Skeletal muscle satellite cell (primary cell): ENCODE data around the gene STXBP5.

Source experiments
- H3K27me3 ChIP-seq: 2 replicates; pipeline ENCODE4 v1.7.0; 2013; ENCODE audit warnings: low read length; ENCODE audit not compliant: control insufficient read depth, insufficient read depth
- H3K36me3 ChIP-seq: 2 replicates; pipeline ENCODE4 v1.7.0; 2013; ENCODE audit warnings: mild to moderate bottlenecking, control low read depth, low read length; ENCODE audit not compliant: insufficient read depth
- H3K4me1 ChIP-seq: 2 replicates; pipeline ENCODE4 v1.7.0; 2013; ENCODE audit warnings: low read length; ENCODE audit not compliant: control insufficient read depth, insufficient read depth
- H3K4me2 ChIP-seq: 2 replicates; pipeline ENCODE4 v1.7.0; 2013; ENCODE audit warnings: mild to moderate bottlenecking, low read length
- H3K4me3 ChIP-seq: 2 replicates; pipeline ENCODE4 v1.7.0; 2013; ENCODE audit warnings: low read length
- H3K9ac ChIP-seq: 2 replicates; pipeline ENCODE4 v1.7.0; 2013; ENCODE audit warnings: mild to moderate bottlenecking, low read depth, low read length, moderate library complexity
- H3K9me3 ChIP-seq: replicated peaks from 2 replicates; pipeline ENCODE4 v1.7.0; 2013; ENCODE audit warnings: mild to moderate bottlenecking, control low read depth, low read length

STXBP5 gene

DNA sequence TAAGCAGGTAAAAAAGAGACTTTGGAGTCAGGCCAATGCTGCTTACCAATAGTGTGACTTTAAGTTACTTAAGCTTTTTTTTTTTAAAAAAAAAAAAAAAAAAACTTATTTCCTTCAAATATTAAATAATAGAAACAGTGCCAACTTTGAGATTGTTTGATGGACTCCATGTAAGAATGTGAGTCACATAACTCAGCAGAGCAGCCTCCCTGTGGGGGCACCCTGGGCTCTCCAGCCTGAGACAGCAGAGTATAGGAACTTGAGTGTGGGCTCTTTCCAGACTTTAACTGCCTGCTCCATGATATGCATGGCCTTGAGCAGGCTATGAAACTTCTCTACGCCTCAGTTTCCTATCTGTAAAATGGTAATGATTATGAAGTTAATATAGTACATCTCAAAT lies 190.9 kb downstream of the STXBP5 start:
- Histone ChIP-seq H3K4me1 (peaks cover 6% of the 10 kb centered on the region), H3K4me2 (no peak overlapping the region), H3K36me3 (peaks cover 16% of the 10 kb centered on the region), H3K27me3 (no peaks in the 10 kb centered on the region), H3K9me3 (no peaks in the 10 kb centered on the region), H3K9ac (no peak overlapping the region), H3K4me3 (no peak overlapping the region)

DNA sequence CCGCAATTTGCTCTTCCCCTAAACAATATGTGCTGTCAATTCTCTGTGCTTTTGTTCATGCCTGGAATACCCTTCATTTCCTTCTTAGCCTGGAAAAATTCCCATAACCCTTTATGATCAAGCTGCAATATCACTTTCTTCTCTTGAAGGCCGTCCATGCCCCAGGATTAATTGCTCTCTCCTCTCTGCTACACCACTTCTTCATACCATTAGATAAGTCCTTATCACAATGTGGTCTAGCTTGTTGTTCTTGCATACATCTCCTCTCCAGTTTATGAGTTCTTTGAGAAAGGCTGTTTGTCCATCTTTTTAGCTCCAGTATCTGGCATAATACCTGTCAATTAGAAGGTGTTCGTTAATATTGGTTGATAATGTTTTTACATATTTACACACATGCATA lies 193.1 kb downstream of the STXBP5 start:
- no peak overlapping the region for H3K4me3 ChIP-seq
- H3K27me3 ChIP-seq, result no peaks in the 10 kb centered on the region
- H3K9me3 ChIP-seq, result no peaks in the 10 kb centered on the region
- peaks cover 13% of the 10 kb centered on the region for H3K36me3 ChIP-seq
- H3K4me1 ChIP-seq, result peaks cover 6% of the 10 kb centered on the region
- no peak overlapping the region for H3K4me2 ChIP-seq
- H3K9ac ChIP-seq, result no peak overlapping the region

DNA sequence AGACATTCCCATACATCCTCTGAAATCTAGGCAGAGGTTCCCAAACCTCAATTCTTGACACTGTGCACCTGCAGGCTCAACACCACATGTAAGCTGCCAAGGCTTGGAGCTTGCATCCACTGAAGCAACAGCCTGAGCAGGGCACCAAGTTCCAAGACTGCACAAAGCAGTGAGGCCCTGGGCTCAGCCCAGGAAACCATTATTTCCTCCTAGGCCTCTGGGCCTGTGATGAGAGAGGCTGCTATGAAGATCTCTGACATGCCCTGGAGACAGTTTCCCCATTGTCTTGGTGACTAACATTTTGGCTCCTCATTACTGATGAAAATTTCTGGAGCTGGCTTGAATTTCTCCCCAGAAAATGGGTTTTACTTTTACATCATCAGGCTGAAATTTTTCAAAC lies 196.8 kb downstream of the STXBP5 start:
- Histone ChIP-seq H3K9me3 (no peaks in the 10 kb centered on the region), H3K4me2 (no peak overlapping the region), H3K4me1 (no peaks in the 10 kb centered on the region), H3K4me3 (no peak overlapping the region), H3K9ac (no peak overlapping the region), H3K27me3 (no peaks in the 10 kb centered on the region), H3K36me3 (no peaks in the 10 kb centered on the region)

DNA sequence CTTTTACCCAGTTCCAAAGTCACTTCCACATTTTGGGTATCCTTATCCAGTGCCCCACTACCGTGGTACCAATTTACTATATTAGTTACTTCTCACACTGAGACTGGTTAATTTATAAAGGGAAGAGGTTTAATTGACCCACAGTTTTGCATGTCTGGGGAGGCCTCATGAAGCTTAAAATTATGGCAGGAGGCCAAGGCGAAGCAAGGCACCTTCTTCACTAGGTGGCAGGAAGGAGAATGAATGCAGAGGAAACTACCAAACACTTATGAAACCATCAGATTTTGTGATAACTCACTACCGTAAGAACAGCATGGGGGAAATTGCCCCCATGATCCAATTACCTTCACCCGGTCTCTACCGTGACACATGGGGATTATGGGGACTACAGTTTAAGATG lies 197.6 kb downstream of the STXBP5 start:
- H3K36me3 ChIP-seq, result no peaks in the 10 kb centered on the region
- H3K4me1 ChIP-seq, result no peaks in the 10 kb centered on the region
- no peak overlapping the region for H3K4me3 ChIP-seq
- H3K9me3 ChIP-seq, result no peaks in the 10 kb centered on the region
- H3K27me3 ChIP-seq, result no peaks in the 10 kb centered on the region
- no peak overlapping the region for H3K4me2 ChIP-seq
- no peak overlapping the region for H3K9ac ChIP-seq

GRCh38 chr6:147406783-147407182 lies 202.6 kb downstream of the STXBP5 start:
- no peaks in the 10 kb centered on the region for H3K4me1 ChIP-seq
- H3K27me3 ChIP-seq, result no peaks in the 10 kb centered on the region
- no peak overlapping the region for H3K4me2 ChIP-seq
- no peak overlapping the region for H3K9ac ChIP-seq
- H3K4me3 ChIP-seq, result no peak overlapping the region
- H3K36me3 ChIP-seq, result no peaks in the 10 kb centered on the region
- no peaks in the 10 kb centered on the region for H3K9me3 ChIP-seq

DNA sequence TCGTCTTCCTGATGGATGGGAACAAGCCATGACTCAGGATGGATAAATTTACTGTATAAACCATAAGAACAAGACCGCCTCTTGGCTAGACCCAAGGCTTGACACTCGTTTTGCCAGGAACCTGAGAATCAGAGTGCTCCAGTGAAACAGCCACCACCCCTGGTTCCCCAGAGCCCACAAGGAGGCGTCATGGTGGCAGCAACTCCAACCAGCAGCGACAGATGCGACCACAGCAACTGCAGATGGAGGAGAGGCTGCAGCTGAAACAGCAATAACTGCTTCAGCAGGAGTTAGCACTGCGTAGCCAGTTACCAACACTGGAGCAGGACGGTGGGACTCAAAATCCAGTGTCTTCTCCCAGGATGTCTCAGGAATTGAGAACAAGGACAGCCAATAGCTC lies 203.4 kb downstream of the STXBP5 start:
- no peak overlapping the region for H3K9ac ChIP-seq
- H3K27me3 ChIP-seq, result no peaks in the 10 kb centered on the region
- no peaks in the 10 kb centered on the region for H3K9me3 ChIP-seq
- no peak overlapping the region for H3K4me3 ChIP-seq
- H3K36me3 ChIP-seq, result no peaks in the 10 kb centered on the region
- no peak overlapping the region for H3K4me2 ChIP-seq
- no peaks in the 10 kb centered on the region for H3K4me1 ChIP-seq

DNA sequence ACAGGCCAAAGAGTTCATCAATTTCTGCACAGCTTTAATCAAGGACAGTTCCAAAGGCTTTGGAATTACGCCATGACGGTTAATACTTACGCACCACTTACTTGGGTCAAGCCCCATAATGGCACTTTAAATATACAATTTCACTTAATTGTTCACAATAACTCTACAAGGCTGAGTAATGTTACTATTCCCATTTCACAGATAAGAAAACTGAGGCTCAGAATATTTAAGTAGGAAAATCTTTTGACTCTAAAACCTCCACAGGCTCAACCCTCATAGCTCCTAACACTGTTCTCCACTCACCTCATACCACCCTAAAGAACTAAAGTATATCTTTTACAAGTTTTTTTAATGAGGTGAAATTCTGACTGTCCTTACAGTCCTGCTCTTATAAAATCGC lies 212.4 kb downstream of the STXBP5 start:
- Histone ChIP-seq H3K9ac (no peak overlapping the region), H3K4me3 (no peak overlapping the region), H3K36me3 (no peaks in the 10 kb centered on the region), H3K4me1 (no peaks in the 10 kb centered on the region), H3K9me3 (no peaks in the 10 kb centered on the region), H3K27me3 (no peaks in the 10 kb centered on the region), H3K4me2 (no peak overlapping the region)

GRCh38 chr6:147417954-147418353 lies 213.7 kb downstream of the STXBP5 start:
- no peaks in the 10 kb centered on the region for H3K36me3 ChIP-seq
- no peak overlapping the region for H3K4me2 ChIP-seq
- H3K4me3 ChIP-seq, result no peak overlapping the region
- no peaks in the 10 kb centered on the region for H3K9me3 ChIP-seq
- no peaks in the 10 kb centered on the region for H3K27me3 ChIP-seq
- H3K9ac ChIP-seq, result no peak overlapping the region
- H3K4me1 ChIP-seq, result no peaks in the 10 kb centered on the region

- Histone ChIP-seq H3K9ac (no peak overlapping the region), H3K36me3 (no peaks in the 10 kb centered on the region), H3K4me1 (no peaks in the 10 kb centered on the region), H3K27me3 (no peaks in the 10 kb centered on the region), H3K9me3 (no peaks in the 10 kb centered on the region), H3K4me2 (no peak overlapping the region), H3K4me3 (no peak overlapping the region)
Measured at GRCh38 chr6:147418523-147418922, 214.3 kb downstream of the STXBP5 start.

DNA sequence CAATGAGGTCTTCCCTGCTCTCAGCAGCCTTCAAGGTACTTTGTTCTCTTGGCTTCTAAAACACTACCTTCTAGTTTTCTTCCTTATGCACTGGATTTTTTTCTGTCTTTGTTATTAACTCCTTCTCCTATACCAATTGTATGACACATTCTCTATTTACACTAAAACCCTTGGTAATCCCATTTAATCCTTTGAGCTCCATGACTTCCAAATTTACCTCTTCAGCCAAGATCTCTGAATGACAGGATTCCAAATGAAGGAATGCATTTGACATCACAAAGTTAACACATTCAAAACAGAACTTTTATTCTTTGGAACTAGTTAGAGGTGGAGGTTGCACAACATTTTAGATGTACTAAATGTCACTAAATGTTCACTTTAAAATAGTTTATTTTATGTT lies 217.7 kb downstream of the STXBP5 start:
- Histone ChIP-seq H3K4me1 (no peaks in the 10 kb centered on the region), H3K9ac (no peak overlapping the region), H3K4me3 (no peak overlapping the region), H3K4me2 (no peak overlapping the region), H3K9me3 (no peaks in the 10 kb centered on the region), H3K36me3 (no peaks in the 10 kb centered on the region), H3K27me3 (no peaks in the 10 kb centered on the region)

- Histone ChIP-seq H3K27me3 (no peaks in the 10 kb centered on the region), H3K4me3 (no peak overlapping the region), H3K4me1 (no peaks in the 10 kb centered on the region), H3K9ac (no peak overlapping the region), H3K4me2 (no peak overlapping the region), H3K36me3 (no peaks in the 10 kb centered on the region), H3K9me3 (no peaks in the 10 kb centered on the region)
Measured at GRCh38 chr6:147423111-147423510, 218.9 kb downstream of the STXBP5 start.

DNA sequence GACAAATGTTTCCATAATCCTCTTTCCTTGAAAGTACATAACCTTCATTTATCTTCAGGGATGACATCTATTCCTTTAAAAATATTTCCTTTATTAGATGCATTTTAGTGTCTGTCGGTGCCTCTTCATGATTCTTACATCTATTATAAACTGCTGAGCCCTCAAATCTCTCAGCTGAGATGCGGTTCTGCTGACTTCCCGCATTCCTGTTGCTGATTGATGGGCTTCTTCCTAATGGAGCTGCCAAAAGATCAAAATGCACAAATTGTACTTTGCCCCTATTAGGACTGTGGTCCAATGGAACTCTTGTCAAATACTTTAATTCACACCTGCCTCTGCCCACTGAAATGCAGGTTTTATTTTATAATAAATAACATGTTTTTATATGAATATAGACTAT lies 225.6 kb downstream of the STXBP5 start:
- Histone ChIP-seq H3K36me3 (no peaks in the 10 kb centered on the region), H3K9me3 (no peaks in the 10 kb centered on the region), H3K27me3 (no peaks in the 10 kb centered on the region), H3K4me1 (peaks cover 6% of the 10 kb centered on the region), H3K9ac (no peak overlapping the region), H3K4me2 (no peak overlapping the region), H3K4me3 (no peak overlapping the region)
